ENCODE measurements around the gene AKAP13. TPM values are rescaled to one million over a fixed set of nuclear protein-coding genes. Genes with fewer than 3 reads are reported as not detected.
"Not testable (repeated sequence)": the region's sequence is repeated elsewhere in the genome, so short reads cannot be mapped to it uniquely, and the experiment has no call there.

AKAP13 gene
- polyA plus RNA-seq, 1 donor from 2014 or later: 152 TPM

- not testable (repeated sequence) for H3K4me1 Mint-ChIP-seq, H3K9me3 Mint-ChIP-seq, H3K36me3 Mint-ChIP-seq, H3K4me3 Mint-ChIP-seq, H3K27me3 Mint-ChIP-seq, H3K27ac Mint-ChIP-seq
Observed at GRCh38 chr15:85344241-85344640, 36.2 kb upstream of the AKAP13 start.

- H3K36me3 Mint-ChIP-seq, H3K27me3 Mint-ChIP-seq, H3K27ac Mint-ChIP-seq: not testable (repeated sequence)
Observed at GRCh38 chr15:85344653-85345114, 35.7 kb upstream of the AKAP13 start.

GRCh38 chr15:85345196-85345918 lies 35.0 kb upstream of the AKAP13 start:
- not testable (repeated sequence) for H3K27ac Mint-ChIP-seq, H3K4me1 Mint-ChIP-seq, H3K27me3 Mint-ChIP-seq, H3K9me3 Mint-ChIP-seq, H3K4me3 Mint-ChIP-seq, H3K36me3 Mint-ChIP-seq

More at GRCh38 chr15:85344653-85345114, 35.7 kb upstream of the AKAP13 start:
- H3K4me3 Mint-ChIP-seq, H3K9me3 Mint-ChIP-seq, H3K4me1 Mint-ChIP-seq: not testable (repeated sequence)

- H3K4me1 Mint-ChIP-seq, H3K9me3 Mint-ChIP-seq, H3K27me3 Mint-ChIP-seq, H3K4me3 Mint-ChIP-seq, H3K36me3 Mint-ChIP-seq: not testable (repeated sequence)
- peak overlapping the region in 1 of 3 donors; percentile 25 for H3K27ac Mint-ChIP-seq
Observed at GRCh38 chr15:85346462-85347084, 33.8 kb upstream of the AKAP13 start.

- not testable (repeated sequence) for H3K36me3 Mint-ChIP-seq, H3K4me1 Mint-ChIP-seq, H3K27ac Mint-ChIP-seq, H3K4me3 Mint-ChIP-seq, H3K27me3 Mint-ChIP-seq, H3K9me3 Mint-ChIP-seq
Observed at GRCh38 chr15:85347264-85348047, 32.9 kb upstream of the AKAP13 start.

- H3K4me3 Mint-ChIP-seq, H3K27ac Mint-ChIP-seq, H3K27me3 Mint-ChIP-seq, H3K4me1 Mint-ChIP-seq, H3K36me3 Mint-ChIP-seq, H3K9me3 Mint-ChIP-seq: not testable (repeated sequence)
Observed at GRCh38 chr15:85348048-85348766, 32.2 kb upstream of the AKAP13 start.

GRCh38 chr15:85349062-85349461 lies 31.3 kb upstream of the AKAP13 start:
- not testable (repeated sequence) for H3K4me1 Mint-ChIP-seq, H3K27ac Mint-ChIP-seq, H3K9me3 Mint-ChIP-seq, H3K27me3 Mint-ChIP-seq, H3K4me3 Mint-ChIP-seq, H3K36me3 Mint-ChIP-seq

GRCh38 chr15:85350395-85350794 lies 30.0 kb upstream of the AKAP13 start:
- Mint-ChIP-seq H3K27ac (no peak overlapping the region), H3K4me3 (no peak overlapping the region), H3K36me3 (peaks cover 5% of the 10 kb centered on the region), H3K9me3 (no peaks in the 10 kb centered on the region), H3K4me1 (peaks cover 5 to 6% (median 6%) of the 10 kb centered on the region in 3 donors), H3K27me3 (no peaks in the 10 kb centered on the region)

- H3K27me3 Mint-ChIP-seq, H3K4me1 Mint-ChIP-seq: not testable (repeated sequence)
Observed at GRCh38 chr15:85351501-85351900, 28.9 kb upstream of the AKAP13 start.

GRCh38 chr15:85351965-85352364 lies 28.4 kb upstream of the AKAP13 start:
- peaks cover 0 to 2% (median 0%) of the 10 kb centered on the region in 3 donors for H3K4me1 Mint-ChIP-seq
- H3K9me3 Mint-ChIP-seq: no peaks in the 10 kb centered on the region
- H3K27ac Mint-ChIP-seq: peak overlapping the region in 1 of 3 donors; percentile 46
- H3K36me3 Mint-ChIP-seq: peaks cover 5% of the 10 kb centered on the region
- no peaks in the 10 kb centered on the region for H3K27me3 Mint-ChIP-seq
- H3K4me3 Mint-ChIP-seq: no peak overlapping the region

More at GRCh38 chr15:85351501-85351900, 28.9 kb upstream of the AKAP13 start:
- H3K36me3 Mint-ChIP-seq, H3K27ac Mint-ChIP-seq, H3K4me3 Mint-ChIP-seq, H3K9me3 Mint-ChIP-seq: not testable (repeated sequence)

- H3K27ac Mint-ChIP-seq: no peak overlapping the region
- H3K27me3 Mint-ChIP-seq: no peaks in the 10 kb centered on the region
- no peaks in the 10 kb centered on the region for H3K9me3 Mint-ChIP-seq
- no peak overlapping the region for H3K4me3 Mint-ChIP-seq
- peaks cover 5% of the 10 kb centered on the region for H3K36me3 Mint-ChIP-seq
- peaks cover 4 to 5% (median 5%) of the 10 kb centered on the region in 3 donors for H3K4me1 Mint-ChIP-seq
Observed at GRCh38 chr15:85353516-85353915, 26.9 kb upstream of the AKAP13 start.

- Mint-ChIP-seq H3K27ac (peak overlapping the region in 1 of 3 donors; percentile 78), H3K27me3 (no peaks in the 10 kb centered on the region)
Observed at GRCh38 chr15:85354461-85354860, 25.9 kb upstream of the AKAP13 start.

GRCh38 chr15:85354948-85355347 lies 25.5 kb upstream of the AKAP13 start:
- H3K27me3 Mint-ChIP-seq: no peaks in the 10 kb centered on the region
- no peak overlapping the region for H3K4me3 Mint-ChIP-seq
- H3K36me3 Mint-ChIP-seq: peaks cover 5% of the 10 kb centered on the region
- peaks cover 4 to 5% (median 5%) of the 10 kb centered on the region in 3 donors for H3K4me1 Mint-ChIP-seq
- H3K27ac Mint-ChIP-seq: no peak overlapping the region
- no peaks in the 10 kb centered on the region for H3K9me3 Mint-ChIP-seq

More at GRCh38 chr15:85354461-85354860, 25.9 kb upstream of the AKAP13 start:
- peaks cover 4 to 5% (median 5%) of the 10 kb centered on the region in 3 donors for H3K4me1 Mint-ChIP-seq
- peaks cover 5% of the 10 kb centered on the region for H3K36me3 Mint-ChIP-seq
- H3K4me3 Mint-ChIP-seq: no peak overlapping the region
- H3K9me3 Mint-ChIP-seq: no peaks in the 10 kb centered on the region

GRCh38 chr15:85356276-85356675 lies 24.1 kb upstream of the AKAP13 start:
- Mint-ChIP-seq H3K4me3 (no peak overlapping the region), H3K4me1 (peaks cover 5 to 8% (median 6%) of the 10 kb centered on the region in 3 donors), H3K36me3 (no peaks in the 10 kb centered on the region), H3K27me3 (no peaks in the 10 kb centered on the region), H3K9me3 (no peaks in the 10 kb centered on the region), H3K27ac (no peak overlapping the region)

GRCh38 chr15:85361323-85361722 lies 19.1 kb upstream of the AKAP13 start:
- H3K36me3 Mint-ChIP-seq: no peaks in the 10 kb centered on the region
- H3K27me3 Mint-ChIP-seq: peaks cover 2% of the 10 kb centered on the region
- H3K9me3 Mint-ChIP-seq: no peaks in the 10 kb centered on the region
- H3K27ac Mint-ChIP-seq: peak overlapping the region in 1 of 3 donors; percentile 11
- H3K4me3 Mint-ChIP-seq: no peak overlapping the region
- H3K4me1 Mint-ChIP-seq: peaks cover 5 to 16% (median 14%) of the 10 kb centered on the region in 3 donors
